ENCODE measurements around the gene BMF.

The BMF gene

DNA sequence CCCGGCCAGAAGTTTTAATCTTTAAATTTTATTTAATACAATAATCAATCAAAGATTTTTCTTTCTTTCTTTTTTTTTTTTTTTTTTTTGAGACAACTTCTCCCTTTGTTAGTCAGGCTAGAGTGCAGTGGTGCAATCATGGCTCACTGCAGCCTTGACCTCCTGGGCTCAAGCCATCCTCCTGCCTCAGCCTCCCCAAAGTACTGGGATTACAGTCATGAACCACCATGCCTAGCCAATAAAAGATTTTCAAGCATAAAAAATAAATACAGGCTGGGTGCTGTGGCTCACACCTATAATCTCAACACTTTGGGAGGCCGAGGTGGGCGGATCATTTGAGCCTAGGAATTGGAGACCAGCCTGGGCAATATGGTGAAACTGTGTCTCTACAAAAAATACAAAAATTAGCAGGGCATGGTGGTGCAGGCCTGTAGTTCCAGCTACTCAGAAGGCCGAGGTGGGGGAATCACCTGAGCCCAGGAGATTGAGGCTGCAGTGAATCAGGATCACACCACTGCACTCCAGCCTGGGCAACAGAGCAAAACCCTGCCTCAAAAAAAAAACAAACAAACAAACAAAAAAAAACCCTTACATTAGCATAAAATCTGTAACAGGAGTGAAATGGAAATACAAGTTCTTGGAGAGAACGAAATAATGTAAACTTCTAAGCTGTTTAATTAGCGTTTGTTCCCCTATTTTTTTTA, 40.6 kb downstream of the BMF start:
- DNase-seq (ENCODE audit: low read depth in 3 of 3, low spot score in 1 of 3): no peak

DNA sequence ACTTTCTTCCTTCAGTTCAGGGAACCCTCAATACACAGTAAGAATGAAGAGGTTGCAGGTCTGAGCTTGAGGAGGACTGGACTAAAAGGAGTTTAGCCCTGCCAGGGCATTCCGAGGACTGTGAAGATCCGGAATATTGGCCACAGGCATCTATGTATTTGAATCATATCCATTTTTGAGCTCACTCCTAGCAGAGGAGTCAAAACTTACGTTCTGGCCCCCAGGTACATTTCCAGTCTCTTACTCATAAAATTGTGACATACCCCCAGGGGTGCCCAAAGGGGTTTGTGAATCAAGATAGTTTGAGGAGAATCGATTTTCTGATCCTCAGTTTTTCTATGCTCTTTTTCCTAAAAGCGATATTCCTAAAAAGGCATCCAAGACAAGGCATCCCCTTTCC, 42.1 kb downstream of the BMF start:
- no peak for DNase-seq (ENCODE audit: low read depth in 3 of 3, low spot score in 1 of 3)

GRCh38 chr15:40065166-40065565, 43.5 kb downstream of the BMF start:
- no peak for DNase-seq (ENCODE audit: low read depth in 3 of 3, low spot score in 1 of 3)

GRCh38 chr15:40064231-40064894, 44.3 kb downstream of the BMF start:
- DNase-seq (ENCODE audit: low read depth in 3 of 3, low spot score in 1 of 3): no peak

DNA sequence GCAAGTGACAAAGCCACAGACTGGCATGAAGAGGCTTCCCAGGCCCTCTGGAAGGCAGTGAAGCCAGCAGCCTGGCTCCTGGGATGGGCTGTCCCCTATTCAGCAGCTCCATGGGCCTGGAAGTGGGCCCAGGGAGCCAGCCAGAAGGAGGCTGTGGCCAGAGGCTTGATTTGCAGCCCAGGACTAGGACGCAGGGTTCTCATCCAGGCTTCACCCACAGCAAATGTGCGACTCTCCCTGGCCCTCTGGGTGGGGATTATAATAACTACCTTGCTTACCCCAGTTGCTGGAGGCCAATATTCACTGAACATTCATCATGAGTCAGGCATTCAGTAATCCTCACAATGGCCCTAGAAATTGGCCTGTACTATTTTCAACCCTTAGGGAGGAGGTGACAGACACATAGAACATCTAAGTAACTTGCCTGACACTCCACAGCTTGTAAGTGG, 45.1 kb downstream of the BMF start:
- DNase-seq (ENCODE audit: low read depth in 3 of 3, low spot score in 1 of 3): no peak

DNA sequence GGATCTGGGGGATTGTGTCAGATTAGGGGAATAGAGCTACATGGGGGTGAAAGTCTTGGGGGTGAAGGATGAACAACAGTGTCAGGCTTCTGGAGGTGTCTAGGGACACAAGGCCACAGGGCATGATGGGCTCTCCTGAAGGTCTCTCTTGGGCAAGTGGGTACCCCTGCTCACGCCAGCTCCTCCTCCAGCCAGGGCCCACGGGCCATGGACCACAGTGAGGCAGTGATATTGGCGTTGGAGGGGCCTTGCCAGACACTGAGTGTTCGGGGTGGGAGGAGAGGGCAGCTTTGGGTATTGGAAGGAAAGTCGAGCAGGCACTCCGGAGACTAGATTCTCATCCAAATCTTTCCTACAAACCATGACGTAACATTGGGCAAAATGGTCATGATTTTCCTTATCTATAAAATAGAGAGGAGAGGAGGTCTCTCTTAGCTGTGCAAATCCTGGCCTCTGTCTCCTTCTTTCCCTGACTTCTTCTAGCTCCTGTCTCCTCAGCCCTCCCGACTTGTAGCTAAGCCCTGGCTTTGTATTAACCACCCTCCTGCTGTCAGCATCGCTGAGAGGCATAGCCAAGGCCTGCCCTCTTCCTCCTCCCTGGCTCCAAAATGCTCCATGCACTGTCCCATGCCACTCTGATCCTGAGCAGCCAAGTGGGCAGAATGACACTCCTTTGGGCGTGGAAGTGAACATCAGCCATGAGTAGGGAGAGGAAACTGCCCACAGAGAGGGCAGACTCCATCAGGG, 45.7 kb downstream of the BMF start:
- DNase-seq (ENCODE audit: low read depth in 3 of 3, low spot score in 1 of 3): no peak

DNA sequence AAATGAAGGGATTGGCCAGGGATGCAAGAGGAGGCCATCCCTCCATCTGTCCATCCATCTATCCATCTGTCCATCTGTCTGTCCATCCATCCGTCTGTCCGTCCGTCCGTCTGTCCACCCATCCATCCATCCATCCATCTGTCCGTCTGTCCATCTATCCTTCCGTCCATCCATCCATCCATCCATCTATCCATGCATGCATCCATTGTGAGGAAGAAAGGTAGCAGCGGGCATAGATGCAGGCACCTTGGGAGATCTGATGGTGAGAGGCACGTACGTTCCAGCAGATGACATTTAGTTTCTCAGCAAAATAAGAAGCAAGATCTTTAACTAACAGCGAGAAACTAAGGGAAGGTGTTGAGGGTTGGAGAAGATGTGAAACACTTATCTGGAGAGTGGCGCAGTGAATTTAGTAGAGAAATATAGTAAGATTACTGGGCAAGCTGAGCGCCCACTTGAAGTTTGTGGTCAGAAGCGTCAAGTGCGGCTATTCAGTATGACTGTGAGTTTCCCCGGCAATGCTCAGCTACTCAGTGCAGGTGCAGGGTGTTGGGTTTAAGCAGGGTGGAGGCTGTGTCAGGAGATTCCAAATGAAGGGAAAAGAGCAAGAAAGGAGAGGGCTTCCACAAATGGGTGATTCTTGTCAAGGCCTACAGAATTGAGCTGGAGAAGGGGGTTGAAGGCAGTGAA, 47.3 kb downstream of the BMF start:
- DNase-seq (ENCODE audit: low read depth in 3 of 3, low spot score in 1 of 3): no peak

DNA sequence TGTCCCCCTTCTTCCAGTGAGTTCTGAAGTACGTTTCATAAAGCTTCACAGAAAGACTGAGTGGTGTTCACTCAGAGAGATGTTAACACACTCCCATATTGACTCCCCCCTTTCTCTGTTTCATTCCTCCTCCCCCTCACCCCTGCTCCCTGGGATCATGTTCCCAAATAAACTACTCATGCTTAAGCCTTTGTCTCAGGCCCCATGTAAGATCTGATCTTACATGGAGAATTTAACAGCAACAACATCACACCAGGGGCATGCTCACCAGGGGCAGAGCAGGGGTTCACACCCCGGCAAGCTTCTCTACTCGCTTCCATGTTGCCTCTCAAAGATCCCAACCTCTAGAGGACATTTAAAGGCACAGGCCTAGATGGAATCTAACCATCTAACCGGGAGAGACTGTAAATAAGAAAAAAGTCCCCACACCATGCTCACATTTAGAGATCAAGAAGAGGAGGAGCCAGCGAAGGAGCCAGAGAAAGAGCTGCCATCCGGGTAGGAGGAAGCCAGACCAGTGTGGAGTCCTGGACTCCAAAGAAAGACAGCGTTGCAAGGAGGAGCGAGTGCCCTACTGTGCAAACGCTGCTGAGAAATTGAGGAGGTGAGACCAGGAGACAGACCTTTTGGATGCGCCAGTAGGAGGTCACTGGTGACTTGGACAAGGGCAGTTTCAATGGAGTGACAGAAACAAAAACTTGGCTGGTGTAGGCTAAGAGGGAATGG, 48.3 kb downstream of the BMF start:
- DNase-seq (ENCODE audit: low read depth in 3 of 3, low spot score in 1 of 3): no peak

DNA sequence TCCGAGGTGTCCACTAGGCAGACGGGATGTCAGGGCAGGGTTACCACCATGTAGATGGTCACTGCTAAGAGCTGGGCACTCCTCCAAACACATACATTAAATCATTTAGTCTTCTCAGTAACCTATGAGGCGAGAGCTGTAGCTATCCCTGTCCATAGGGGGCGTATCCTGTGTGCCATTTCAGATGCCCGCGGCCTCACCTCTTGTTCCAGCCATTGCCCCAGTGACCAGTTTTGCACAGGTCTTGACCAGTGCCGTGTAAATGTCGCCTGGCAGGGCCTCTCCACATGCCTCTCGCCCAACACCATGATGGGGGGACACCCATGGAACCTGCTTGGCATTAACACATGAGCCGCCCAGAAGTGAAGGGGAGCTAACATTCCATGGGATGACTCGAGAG, 48.9 kb downstream of the BMF start:
- no peak for DNase-seq (ENCODE audit: low read depth in 3 of 3, low spot score in 1 of 3)

DNA sequence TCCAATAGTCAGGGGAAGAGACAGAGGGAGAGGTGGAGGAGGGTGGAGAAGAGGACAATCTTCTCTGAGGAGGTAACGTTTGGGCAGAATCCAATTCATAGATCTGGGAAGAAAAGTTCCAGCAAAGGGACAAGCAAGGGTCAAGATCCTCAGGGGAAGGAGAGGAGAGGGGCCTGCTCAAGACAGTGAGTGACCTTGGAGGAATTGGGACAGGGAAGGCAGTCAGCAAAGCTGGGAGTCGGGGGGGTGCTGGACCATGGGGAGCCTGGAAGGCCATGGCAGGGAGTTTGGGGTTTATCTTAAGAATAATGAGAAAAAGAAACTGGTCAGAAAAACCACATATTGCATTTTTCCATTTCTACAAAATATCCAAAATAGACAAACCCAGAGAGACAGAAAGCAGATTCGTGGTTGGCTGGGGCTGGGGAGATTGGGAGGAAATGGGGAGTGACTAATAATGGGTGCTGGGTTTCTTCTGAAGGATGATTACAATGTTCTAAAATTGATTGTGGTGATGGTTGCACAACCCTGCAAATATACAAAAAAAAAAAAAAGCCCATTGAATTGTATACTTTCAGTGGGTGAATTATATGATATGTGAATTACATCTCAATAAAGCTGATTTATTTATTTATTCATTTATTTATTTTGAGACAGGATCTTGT, 50.1 kb downstream of the BMF start:
- DNase-seq (ENCODE audit: low read depth in 3 of 3, low spot score in 1 of 3): no peak

- DNase-seq (ENCODE audit: low read depth in 3 of 3, low spot score in 1 of 3): no peak
These were observed 52.9 kb downstream of the BMF start for GRCh38 chr15:40055576-40056293.

DNA sequence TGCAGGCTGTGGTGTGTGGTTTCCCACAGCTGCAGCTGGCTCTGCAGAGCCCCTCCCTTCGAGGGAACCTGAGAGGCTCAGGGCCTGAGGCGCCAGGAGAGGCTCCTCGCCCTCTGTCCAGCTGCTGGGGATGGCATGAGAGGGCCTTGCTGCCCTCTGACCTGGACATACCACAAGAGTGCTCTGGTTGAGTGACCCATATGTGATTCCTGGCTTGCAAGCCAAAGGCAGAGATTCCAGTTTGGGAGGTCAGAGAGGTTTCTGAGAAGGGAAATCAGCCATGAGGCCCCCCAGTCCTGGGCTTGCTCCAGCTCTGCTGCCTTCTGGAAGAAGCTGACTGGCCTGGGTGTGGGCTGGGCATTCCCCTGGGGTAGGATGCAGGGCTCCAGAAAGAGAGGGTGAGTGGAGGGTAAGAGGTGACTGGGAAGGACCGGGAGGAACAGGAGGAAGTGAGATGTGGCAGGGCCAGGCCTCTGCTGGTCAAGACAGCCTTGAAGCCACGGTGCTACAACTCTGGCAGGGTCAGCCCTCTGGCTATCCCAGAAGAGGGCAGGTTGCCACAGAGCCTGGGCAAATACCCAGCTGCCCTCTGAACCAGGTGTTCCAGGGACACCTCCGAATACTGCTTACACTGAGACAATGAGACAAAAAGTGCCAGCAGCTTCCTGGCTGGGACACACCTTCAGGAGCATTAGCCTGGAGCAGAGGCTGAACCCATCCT, 53.7 kb downstream of the BMF start:
- no peak for DNase-seq (ENCODE audit: low read depth in 3 of 3, low spot score in 1 of 3)

DNA sequence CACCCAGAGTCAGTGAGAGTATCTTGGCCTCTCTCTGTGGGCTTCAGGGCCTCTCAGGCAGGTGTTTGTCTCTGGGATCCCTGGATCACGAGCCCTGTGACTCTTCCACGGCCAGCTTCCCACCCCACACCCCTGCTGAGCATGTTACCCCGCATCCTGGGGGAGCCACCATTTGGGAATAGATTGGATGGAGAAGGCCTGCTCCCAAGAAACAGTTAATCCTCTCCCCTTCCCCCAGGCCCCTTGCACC, 54.1 kb downstream of the BMF start:
- no peak for DNase-seq (ENCODE audit: low read depth in 3 of 3, low spot score in 1 of 3)

- no peak for DNase-seq (ENCODE audit: low read depth in 3 of 3, low spot score in 1 of 3)
These were observed 54.7 kb downstream of the BMF start for GRCh38 chr15:40053831-40054604.

DNA sequence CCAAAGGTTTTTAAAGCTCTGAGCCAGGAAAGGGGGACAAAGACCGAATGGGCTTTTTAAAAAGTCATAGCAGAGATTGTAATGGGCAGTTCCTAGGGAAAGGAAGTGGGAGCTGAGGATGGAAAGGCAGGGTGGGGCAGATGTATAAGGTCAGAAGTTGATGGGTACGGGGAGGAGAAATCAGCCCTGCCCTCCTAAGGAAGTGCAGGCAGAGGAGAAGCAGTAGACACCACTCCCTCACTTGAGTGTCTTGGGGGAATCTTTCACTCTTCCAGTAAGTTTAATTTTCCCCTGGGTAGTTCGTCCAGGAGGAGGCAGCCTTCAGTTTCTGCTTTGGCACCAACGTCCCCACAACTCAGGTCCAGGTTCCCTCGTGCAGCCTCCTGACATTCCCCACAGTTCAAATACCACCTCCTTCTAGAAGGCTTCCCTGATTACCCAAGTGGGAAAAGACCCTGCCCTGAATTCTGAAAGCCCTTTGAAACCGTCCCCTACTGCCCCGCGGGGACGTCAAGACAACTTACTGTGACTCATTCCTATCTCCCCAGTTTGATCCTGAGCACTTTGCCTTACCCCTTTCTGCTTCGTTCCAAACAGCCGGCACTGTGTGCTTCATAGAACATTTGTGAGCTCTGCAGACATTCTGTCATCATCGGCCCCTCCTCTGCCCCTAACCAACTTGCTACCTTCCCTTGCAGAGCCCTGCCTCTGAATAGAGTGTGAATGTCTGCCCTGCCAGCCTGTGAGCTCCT, 55.4 kb downstream of the BMF start:
- DNase-seq (ENCODE audit: low read depth in 3 of 3, low spot score in 1 of 3): no peak

GRCh38 chr15:40052604-40053003, 56.1 kb downstream of the BMF start:
- no peak for DNase-seq (ENCODE audit: low read depth in 3 of 3, low spot score in 1 of 3)

DNA sequence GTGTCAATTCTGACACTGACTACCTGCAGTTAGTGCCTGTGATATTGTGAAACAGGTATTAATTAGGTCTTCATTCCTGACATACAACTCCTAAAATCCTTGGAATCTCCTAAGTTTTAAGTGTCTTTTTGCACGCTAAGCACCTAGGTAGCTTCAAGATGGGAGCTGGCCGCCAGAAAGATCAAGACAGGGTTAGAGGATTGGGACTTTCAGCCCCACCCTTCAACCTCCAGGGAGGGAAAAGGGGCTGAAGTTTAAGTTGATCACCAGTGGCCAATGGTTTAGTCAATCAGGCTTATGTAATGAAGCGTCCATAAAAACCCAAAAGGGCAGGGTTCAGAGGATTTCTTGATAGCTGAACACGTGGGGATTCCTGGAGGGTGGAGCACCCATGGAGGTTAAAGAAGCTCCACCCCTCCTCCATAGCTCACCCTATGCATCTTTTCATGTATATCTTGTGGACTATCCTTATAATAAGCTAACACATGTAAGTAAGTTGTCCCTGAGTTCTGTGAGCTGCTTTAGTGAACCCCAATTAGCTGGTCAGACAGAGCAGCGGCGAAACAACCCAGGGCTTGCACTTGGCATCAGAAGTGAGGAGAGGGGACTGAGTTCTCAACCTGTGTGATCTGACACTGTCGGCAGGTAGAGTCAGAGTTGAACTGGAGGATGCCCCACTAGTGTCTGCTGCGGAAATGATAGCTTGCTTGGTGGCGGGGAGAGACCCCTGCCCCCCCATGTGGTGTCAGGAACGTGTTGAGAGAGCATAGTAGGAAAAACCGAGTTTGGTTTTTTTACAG, 56.9 kb downstream of the BMF start:
- DNase-seq (ENCODE audit: low read depth in 3 of 3, low spot score in 1 of 3): no peak
